ENCODE data around the gene ZNF512.

Gene ZNF512

GRCh38 chr2:27651056-27651455 is 68.2 kb downstream of the ZNF512 start:
- no peak for DNase-seq (ENCODE audit: insufficient read length)
- TF ChIP-seq POLR2AphosphoS5 (IDR thresholded peaks at IDR 0.05; ENCODE audit: low read depth, low read length) (no peak), TAF1 (IDR thresholded peaks at IDR 0.05; ENCODE audit: borderline replicate concordance, low read depth, low read length) (no peak), POLR2A (IDR thresholded peaks at IDR 0.05; ENCODE audit: low read depth, low read length) (no peak)
- no peak for FAIRE-seq

- FAIRE-seq = no peak
- TF ChIP-seq TAF1 (IDR thresholded peaks at IDR 0.05; ENCODE audit: borderline replicate concordance, low read depth, low read length) (no peak), POLR2AphosphoS5 (IDR thresholded peaks at IDR 0.05; ENCODE audit: low read depth, low read length) (no peak)
- DNase-seq (ENCODE audit: insufficient read length) = no peak
Observed at GRCh38 chr2:27652341-27652740, 69.5 kb downstream of the ZNF512 start.

GRCh38 chr2:27652790-27653189 is 69.9 kb downstream of the ZNF512 start:
- FAIRE-seq = no peak
- TF ChIP-seq TAF1 (IDR thresholded peaks at IDR 0.05; ENCODE audit: borderline replicate concordance, low read depth, low read length) (no peak), POLR2A (IDR thresholded peaks at IDR 0.05; ENCODE audit: low read depth, low read length) (no peak), POLR2AphosphoS5 (IDR thresholded peaks at IDR 0.05; ENCODE audit: low read depth, low read length) (no peak)
- DNase-seq (ENCODE audit: insufficient read length) = no peak

- TF ChIP-seq POLR2A (IDR thresholded peaks at IDR 0.05; ENCODE audit: low read depth, low read length) = no peak
- DNase-seq (ENCODE audit: insufficient read length) = no peak
- no peak for FAIRE-seq
Observed at GRCh38 chr2:27653397-27653796, 70.6 kb downstream of the ZNF512 start.

GRCh38 chr2:27655155-27655951 is 72.5 kb downstream of the ZNF512 start:
- DNase-seq (ENCODE audit: insufficient read length) (no peak), FAIRE-seq (no peak)
- no peak for TF ChIP-seq TAF1 (IDR thresholded peaks at IDR 0.05; ENCODE audit: borderline replicate concordance, low read depth, low read length)
- TF ChIP-seq POLR2A (IDR thresholded peaks at IDR 0.05; ENCODE audit: low read depth, low read length) = no peak
- TF ChIP-seq POLR2AphosphoS5 (IDR thresholded peaks at IDR 0.05; ENCODE audit: low read depth, low read length) = no peak

GRCh38 chr2:27661371-27661770 is 78.5 kb downstream of the ZNF512 start:
- FAIRE-seq = no peak
- no peak for DNase-seq (ENCODE audit: insufficient read length)
- TF ChIP-seq POLR2A (IDR thresholded peaks at IDR 0.05; ENCODE audit: low read depth, low read length) (no peak), POLR2AphosphoS5 (IDR thresholded peaks at IDR 0.05; ENCODE audit: low read depth, low read length) (no peak), TAF1 (IDR thresholded peaks at IDR 0.05; ENCODE audit: borderline replicate concordance, low read depth, low read length) (no peak)

GRCh38 chr2:27663285-27664153 is 80.7 kb downstream of the ZNF512 start, which contains the start of the genes SLC4A1AP and SUPT7L:
SLC4A1AP (plus strand) TSS chr2:27663889; CDS start chr2:27663915, 26 bp downstream.
SUPT7L (minus strand) TSS chr2:27663614; CDS start chr2:27662192, 1,422 bp downstream.
- FAIRE-seq = peak; percentile 95
- peak; percentile 54 for DNase-seq (ENCODE audit: insufficient read length)
- peak; percentile 90 for TF ChIP-seq POLR2A (IDR thresholded peaks at IDR 0.05; ENCODE audit: low read depth, low read length)
- peak; percentile 82 for TF ChIP-seq POLR2AphosphoS5 (IDR thresholded peaks at IDR 0.05; ENCODE audit: low read depth, low read length)
- TF ChIP-seq TAF1 (IDR thresholded peaks at IDR 0.05; ENCODE audit: borderline replicate concordance, low read depth, low read length) = peak; percentile 98

GRCh38 chr2:27664154-27664574 is 81.3 kb downstream of the ZNF512 start:
- DNase-seq (ENCODE audit: insufficient read length) = no peak
- FAIRE-seq = no peak

GRCh38 chr2:27664622-27665363 is 82.0 kb downstream of the ZNF512 start:
- DNase-seq (ENCODE audit: insufficient read length) (no peak), FAIRE-seq (no peak)
- TF ChIP-seq POLR2AphosphoS5 (IDR thresholded peaks at IDR 0.05; ENCODE audit: low read depth, low read length) = no peak
- no peak for TF ChIP-seq POLR2A (IDR thresholded peaks at IDR 0.05; ENCODE audit: low read depth, low read length)
- no peak for TF ChIP-seq TAF1 (IDR thresholded peaks at IDR 0.05; ENCODE audit: borderline replicate concordance, low read depth, low read length)

More at GRCh38 chr2:27664154-27664574, 81.3 kb downstream of the ZNF512 start:
- TF ChIP-seq POLR2A (IDR thresholded peaks at IDR 0.05; ENCODE audit: low read depth, low read length) = no peak
- TF ChIP-seq TAF1 (IDR thresholded peaks at IDR 0.05; ENCODE audit: borderline replicate concordance, low read depth, low read length) = no peak

GRCh38 chr2:27667446-27667845 is 84.6 kb downstream of the ZNF512 start:
- FAIRE-seq (no peak), DNase-seq (ENCODE audit: insufficient read length) (no peak)
- TF ChIP-seq POLR2AphosphoS5 (IDR thresholded peaks at IDR 0.05; ENCODE audit: low read depth, low read length) (no peak), TAF1 (IDR thresholded peaks at IDR 0.05; ENCODE audit: borderline replicate concordance, low read depth, low read length) (no peak), POLR2A (IDR thresholded peaks at IDR 0.05; ENCODE audit: low read depth, low read length) (no peak)

- FAIRE-seq (no peak), DNase-seq (ENCODE audit: insufficient read length) (no peak)
- TF ChIP-seq POLR2AphosphoS5 (IDR thresholded peaks at IDR 0.05; ENCODE audit: low read depth, low read length) (no peak), POLR2A (IDR thresholded peaks at IDR 0.05; ENCODE audit: low read depth, low read length) (no peak), TAF1 (IDR thresholded peaks at IDR 0.05; ENCODE audit: borderline replicate concordance, low read depth, low read length) (no peak)
Observed at GRCh38 chr2:27671235-27671634, 88.4 kb downstream of the ZNF512 start.
